GM18870 (cell line): ENCODE data around the gene SLC26A1.

Experiments
- ATAC-seq: cut with Tn5 transposase; IDR thresholded peaks from one replicate; pipeline ENCODE4 v1.9.1; 2021; ENCODE audit warnings: moderate library complexity; ENCODE audit not compliant: unreplicated experiment

The SLC26A1 gene

GRCh38 chr4:993111-994029 is at the start of gene SLC26A1:
Gene SLC26A1 (minus strand): TSS chr4:993404. CDS start chr4:991703, 1,701 bp downstream.
- no peak for ATAC-seq

GRCh38 chr4:1042352-1043055 is 49.3 kb upstream of the SLC26A1 start:
- ATAC-seq: no peak

- ATAC-seq: no peak
Measured at GRCh38 chr4:1041936-1042330, 48.7 kb upstream of the SLC26A1 start.

GRCh38 chr4:1041147-1041935 is 48.1 kb upstream of the SLC26A1 start:
- no peak for ATAC-seq

- no peak for ATAC-seq
Measured at GRCh38 chr4:1040344-1041146, 47.3 kb upstream of the SLC26A1 start.

GRCh38 chr4:1039493-1040343 is 46.5 kb upstream of the SLC26A1 start:
- ATAC-seq: no peak

- no peak for ATAC-seq
Measured at GRCh38 chr4:1038948-1039492, 45.8 kb upstream of the SLC26A1 start.

- no peak for ATAC-seq
Measured at GRCh38 chr4:1036976-1037810, 44.0 kb upstream of the SLC26A1 start.

GRCh38 chr4:1036095-1036494 is 42.9 kb upstream of the SLC26A1 start:
- ATAC-seq: no peak

GRCh38 chr4:1035510-1035909 is 42.3 kb upstream of the SLC26A1 start:
- ATAC-seq: no peak

- no peak for ATAC-seq
Measured at GRCh38 chr4:1033840-1034551, 40.8 kb upstream of the SLC26A1 start.

- no peak for ATAC-seq
Measured at GRCh38 chr4:1032861-1033260, 39.7 kb upstream of the SLC26A1 start.

- no peak for ATAC-seq
Measured at GRCh38 chr4:1031956-1032795, 39.0 kb upstream of the SLC26A1 start.

GRCh38 chr4:1031346-1031745 is 38.1 kb upstream of the SLC26A1 start:
- ATAC-seq: no peak

GRCh38 chr4:1030559-1030958 is 37.4 kb upstream of the SLC26A1 start:
- ATAC-seq: no peak

- ATAC-seq: no peak
Measured at GRCh38 chr4:1030031-1030430, 36.8 kb upstream of the SLC26A1 start.

- no peak for ATAC-seq
Measured at GRCh38 chr4:1029529-1029928, 36.3 kb upstream of the SLC26A1 start.
